GM19455 (cell line): ENCODE data around the gene SYT14.
"Not testable (repeated sequence)": the region's sequence is repeated elsewhere in the genome, so short reads cannot be mapped to it uniquely, and the experiment has no call there.

ENCODE experiments used
- ATAC-seq: cut with Tn5 transposase; IDR thresholded peaks from one replicate; pipeline ENCODE4 v1.9.1; 2021; ENCODE audit not compliant: unreplicated experiment

The SYT14 gene

DNA sequence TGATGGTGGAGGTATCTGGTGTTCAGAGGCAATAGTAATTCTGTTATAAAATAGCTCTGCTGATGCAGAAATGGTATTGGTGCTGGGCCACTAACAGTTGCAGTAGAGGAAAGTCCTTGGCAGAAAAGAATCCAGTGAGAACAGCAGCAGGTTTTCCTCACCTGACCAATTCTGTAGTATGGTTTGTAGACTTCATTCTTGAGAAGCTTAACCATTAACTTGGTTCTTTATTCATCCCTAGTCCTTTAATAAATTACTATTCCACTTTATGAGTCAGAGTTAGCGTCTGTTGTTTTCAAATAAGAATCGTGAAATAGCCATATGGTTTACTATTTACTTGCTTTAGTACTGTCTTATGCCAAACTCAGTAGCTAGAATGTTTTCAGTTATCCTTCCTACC is 166.1 kb downstream of the SYT14 start:
- no peak for ATAC-seq

DNA sequence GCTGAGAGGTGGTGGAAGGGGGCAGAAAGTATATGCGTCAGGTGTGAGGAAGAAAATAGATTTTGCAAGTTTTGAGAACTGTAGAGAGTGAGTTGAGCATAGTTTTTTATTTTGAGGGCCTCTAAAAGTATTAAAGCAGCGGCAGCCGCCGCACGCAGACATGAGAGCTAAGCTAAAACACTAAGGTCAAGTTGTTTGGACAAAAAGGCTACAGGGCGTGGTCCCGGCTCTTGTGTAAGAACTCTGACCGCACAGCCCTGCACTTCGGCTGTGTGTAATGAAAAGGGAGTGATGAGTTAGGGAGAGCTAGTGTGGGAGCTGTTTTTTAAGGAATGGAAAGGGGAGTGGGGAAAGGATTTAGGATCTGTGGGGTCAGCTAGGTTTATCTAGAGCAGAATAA is 174.9 kb downstream of the SYT14 start:
- ATAC-seq, result not testable (repeated sequence)

DNA sequence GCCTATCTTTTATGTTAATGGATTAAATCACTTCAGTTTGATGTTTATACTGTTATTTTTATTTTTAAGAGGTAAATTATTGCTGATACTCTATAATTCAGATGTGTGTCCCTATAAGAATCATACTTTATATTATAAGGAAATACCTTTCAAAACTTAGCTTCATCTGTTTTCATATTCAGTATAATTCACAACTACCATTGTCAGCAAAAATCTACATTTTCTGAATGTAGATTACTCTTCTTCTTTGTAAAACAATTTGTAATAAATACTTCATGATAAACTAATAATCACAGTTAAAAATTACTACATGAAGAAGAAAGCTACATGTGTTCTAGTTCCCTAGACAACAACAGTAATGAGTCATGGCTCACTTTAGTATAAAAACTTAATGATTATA is 179.2 kb downstream of the SYT14 start:
- ATAC-seq, result no peak

DNA sequence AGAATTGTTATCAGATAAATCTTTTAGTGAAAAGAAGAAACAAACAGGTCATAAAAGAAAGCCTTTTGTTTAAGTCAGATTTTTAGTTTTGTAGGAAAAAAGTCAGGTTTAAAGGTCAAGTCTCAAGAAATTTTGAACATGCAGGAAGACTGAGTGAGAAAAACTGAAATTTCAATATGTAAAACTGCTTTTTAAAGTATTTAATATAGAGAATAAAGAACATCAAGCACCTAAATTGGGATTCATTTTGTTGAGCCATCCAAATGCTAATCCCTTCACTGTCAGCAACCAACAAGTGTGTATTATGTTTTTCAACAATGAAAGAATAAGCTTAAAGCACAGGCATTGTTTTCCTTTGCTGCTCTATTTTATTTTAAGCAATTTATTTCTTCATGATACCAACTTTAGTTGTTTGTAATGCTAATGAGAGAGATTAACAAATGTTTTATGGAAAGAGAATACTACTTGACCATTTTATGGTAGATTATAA is 179.7 kb downstream of the SYT14 start:
- no peak for ATAC-seq

DNA sequence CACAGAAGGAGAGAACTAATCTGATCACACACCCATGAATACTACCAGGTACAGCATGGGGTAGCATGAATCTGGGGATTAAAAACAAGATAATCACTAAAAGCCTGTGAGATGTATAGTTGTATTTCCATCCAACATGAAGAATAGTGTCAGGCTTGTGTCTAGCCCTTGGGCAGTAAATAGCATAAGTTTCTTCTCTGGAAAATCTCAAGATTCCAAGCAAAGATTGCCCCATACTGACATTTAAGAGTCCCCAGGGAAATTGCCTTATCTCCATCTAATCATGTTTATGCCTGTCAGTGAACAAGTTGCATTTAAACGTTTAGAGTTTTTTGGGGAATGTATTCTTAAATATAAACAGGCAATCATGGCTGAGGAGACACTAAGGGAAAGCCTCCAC is 185.4 kb downstream of the SYT14 start:
- no peak for ATAC-seq

DNA sequence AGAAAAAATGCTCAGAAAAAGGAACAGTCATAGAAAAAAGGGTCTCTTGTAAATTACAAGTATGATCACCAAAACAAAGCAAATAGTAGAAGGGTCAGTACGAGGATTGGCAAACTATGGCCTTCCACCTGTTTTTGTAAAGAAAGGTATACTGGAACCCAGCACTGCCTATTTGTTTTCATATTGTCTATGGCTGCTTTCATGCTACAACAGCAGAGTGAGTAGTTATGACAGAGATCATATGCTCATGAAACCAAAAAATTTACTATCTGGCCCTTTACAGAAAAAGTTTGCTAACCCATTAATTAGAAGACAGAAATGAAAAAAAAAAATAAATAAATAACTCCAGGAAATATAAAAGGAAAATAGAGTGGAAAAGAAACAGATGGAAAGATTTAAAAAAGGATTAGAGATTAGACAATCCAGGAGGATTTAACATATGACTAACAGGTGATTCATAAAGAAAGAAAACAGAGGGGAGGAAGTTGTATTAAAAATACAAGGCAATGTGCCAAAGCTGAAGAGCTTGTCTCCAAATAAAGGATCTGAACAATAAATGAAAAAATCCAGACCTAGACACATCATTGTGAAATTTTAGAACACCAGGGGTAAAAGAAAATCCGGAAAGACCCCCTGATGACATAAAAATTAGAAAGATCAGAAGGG is 186.0 kb downstream of the SYT14 start:
- ATAC-seq, result no peak

DNA sequence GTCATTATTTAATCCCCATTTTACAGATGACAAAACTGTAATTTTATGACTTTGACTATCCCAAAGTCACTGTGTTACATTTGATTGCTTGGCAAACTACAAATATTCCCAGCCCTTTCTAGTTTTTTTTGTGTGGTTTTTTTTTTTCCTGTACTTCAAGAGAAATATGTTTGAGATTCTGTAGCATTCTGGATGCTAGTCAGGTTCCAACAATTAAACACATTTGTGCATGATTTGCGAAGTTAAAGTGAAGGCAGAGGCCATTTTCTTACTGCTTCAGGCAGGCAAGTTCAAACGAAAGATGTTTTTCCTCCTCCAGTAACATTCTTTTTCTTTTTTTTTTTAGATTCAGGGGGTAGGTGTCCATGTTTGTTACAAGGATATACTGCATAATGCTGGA is 186.7 kb downstream of the SYT14 start:
- no peak for ATAC-seq

DNA sequence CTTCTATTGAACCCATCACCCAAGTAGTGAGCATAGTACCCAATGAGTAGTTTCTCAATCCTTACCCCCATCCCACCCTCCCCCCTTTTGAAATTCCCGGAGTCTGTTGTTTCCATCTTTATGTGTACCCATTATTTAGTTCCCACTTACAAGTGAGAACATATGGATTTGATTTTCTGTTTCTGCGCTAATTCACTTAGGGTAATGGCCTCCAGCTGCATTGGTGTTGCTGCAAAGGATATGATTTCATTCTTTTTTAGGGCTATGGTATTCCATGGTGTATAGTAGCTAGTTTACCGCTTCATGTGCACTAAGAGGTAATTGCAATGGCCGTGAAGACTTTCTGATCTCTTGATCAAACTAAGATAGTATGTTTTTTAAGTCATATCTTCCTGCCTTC is 187.1 kb downstream of the SYT14 start:
- no peak for ATAC-seq

DNA sequence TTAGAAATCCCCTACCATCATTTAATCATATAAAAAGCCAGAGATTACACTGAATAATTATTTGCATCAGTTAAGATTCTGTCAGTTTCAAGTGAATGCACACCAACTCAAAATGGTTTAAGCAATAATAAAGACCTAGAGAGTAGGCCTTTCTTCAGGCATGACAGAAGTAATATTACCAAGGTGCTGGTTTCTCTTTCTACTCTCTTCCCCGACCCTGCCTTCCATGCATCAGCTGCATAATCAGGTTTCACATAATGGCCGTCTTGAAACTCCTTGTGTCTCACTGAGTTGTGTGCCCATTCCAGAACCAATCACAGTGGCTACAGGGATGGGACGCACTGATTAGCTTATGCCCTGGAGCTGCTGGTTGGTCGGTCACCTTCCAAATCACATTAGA is 191.1 kb downstream of the SYT14 start:
- ATAC-seq, result no peak

DNA sequence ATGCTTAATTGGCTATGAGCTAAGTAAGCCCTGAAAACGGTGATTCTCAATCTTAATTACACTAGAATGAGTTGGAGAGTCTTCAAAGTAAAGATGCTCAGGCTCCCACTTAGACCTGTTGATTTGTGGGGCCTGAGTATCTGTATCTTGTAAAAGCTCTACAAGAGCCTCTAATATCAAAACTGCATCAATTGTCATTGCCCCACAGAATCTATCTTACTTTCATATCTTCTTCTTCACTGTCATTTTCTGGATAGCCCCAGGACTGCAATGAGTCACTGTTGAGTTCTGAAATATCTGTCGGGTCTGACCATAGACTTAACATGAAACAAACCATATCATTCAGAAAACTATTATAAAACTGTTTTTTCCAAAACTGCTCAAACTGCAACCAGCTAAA is 191.7 kb downstream of the SYT14 start:
- peak; percentile 85 for ATAC-seq

DNA sequence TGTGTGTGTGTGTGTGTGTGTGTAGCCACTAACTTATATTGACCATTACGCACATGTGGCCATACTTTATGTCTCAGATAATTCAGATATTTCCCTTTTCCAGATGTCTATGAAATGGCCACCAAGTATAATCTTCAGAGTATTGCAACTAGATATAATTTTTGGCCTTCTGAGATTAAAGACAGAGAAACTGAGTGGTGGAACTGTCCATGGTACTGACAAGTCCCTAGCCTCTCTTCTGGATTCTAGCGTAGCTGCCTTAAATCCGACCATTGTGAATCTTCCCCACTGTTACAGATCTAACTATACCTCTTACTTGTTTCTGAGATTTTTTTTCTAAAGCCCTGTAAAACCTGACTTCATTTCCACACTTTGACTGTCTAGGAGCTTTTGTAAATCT is 194.6 kb downstream of the SYT14 start:
- ATAC-seq, result no peak

DNA sequence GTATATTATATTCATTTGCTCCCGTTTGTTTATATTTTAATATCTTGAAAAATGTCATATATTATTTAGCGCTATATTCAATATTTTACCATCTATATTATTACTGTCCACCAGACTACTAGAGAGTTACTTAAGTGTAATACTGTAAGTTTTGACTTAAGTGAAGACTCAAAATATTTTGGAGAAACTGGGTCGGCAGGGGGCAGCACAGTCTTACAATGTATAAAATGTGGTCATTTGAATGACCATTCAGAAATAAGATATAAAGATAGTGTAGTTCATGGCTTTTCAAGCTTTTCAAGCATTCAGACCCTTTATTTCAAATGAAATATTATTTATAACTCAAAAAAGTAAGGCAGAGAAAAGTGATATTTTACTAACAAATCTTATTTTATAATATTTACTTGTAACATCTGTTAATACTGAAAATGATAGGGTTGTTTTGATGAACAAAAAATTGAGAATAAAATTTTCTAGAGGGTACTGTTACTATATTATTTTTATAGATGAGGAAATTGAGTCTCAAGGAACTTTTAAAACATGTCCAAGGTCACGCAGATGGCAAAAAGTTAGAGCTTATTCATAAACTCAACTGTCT is 205.5 kb downstream of the SYT14 start:
- ATAC-seq, result no peak

DNA sequence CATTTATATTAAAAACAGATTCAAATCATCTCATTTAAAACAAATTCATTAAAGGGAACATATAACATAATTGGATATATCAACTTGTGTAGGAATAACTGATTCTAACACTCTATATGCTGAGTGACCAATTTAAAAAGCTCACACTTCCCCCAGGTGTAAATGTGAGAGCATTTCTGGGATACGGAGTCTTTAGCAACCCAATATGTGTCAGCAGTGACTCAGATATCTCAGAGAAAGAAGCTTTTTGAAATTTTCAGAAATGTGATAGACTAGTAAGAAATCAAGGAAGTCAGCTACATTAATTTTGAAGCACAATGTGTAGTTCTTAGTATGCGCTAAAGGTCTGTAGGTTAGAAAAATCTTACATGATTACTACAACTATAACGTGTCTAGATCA is 206.7 kb downstream of the SYT14 start:
- ATAC-seq, result no peak

DNA sequence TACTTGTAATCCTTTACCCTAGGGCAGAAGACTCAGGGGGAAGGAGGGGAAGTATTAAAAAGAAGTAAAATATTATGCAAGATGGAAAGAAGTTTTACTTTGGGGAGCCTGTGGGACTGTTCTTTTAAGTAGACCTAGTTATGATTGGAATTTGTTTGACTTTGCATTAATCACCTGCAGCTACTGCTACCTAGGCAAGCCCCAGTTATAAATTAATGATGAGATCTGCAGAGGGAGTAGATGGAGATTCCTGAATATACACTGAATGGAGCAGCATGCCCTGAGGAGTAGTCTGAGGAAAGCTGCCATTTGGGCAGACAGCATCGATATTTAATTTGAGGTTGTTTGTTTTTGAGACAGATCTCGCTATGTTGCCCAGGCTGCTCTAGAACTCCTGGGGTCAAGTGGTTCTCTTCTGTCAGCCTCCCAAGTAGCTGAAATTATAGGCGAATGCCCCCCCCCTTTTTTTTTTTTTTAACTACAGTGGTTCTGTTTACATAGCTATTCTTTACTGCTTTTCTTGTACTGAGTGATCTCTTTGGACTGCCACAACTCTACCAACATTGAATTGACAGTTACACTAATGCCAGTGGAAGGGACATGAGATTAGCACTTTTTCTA is 213.1 kb downstream of the SYT14 start:
- no peak for ATAC-seq

DNA sequence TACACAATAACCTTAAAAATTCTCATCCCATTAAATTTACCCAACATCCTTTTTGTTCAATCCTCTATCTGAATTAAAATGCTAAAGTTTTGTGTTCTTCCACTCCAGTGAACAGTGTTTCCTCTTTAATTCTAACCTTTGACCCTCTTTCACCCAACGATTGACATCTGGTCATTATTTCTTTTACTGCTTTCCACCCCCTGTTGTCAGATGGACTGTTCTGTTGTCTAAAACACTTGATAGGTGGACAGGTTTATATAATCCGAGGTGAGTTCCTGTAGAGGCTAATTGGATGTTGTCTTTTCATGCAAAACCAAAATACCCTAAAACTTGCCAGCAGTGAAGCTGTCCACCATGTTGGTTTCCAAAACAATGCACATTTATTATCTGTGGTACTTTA is 221.2 kb downstream of the SYT14 start:
- ATAC-seq, result no peak

DNA sequence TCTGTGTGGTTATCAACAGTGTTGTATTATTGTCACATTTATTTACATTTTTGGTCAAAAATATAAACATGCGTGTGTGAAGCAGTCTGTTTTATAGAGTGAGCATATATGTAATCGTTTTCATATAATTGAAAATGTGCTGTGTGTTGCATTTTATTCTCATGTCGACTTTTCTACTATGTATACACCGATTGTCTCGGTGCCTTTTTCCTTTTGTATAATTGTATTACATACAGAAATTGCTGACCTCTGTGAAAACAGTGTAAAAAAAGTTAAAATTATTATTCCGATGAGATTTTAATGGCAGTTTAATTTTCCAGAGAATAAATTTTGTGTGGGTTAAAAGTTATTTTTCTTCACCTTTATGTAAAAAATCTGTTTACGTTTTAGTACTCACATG is 232.2 kb downstream of the SYT14 start:
- no peak for ATAC-seq

DNA sequence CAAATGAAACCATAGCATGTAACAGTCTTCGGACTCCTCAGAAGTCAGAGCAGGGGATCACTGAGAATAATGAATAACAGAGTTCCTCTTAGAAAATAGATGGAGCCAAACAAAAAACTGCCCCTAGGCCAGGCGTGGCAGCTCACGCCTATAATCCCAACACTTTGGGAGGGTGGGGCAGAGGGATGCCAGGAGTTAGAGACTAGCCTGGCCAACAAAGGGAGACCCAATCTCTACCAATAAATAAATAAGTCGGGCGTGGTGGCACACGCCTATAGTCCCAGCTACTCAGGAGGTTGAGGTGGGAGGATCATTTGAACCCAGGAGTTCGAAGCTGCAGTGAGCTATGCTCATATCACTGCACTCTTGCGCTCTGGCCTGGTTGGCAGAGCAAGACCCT is 236.1 kb downstream of the SYT14 start:
- ATAC-seq, result no peak

DNA sequence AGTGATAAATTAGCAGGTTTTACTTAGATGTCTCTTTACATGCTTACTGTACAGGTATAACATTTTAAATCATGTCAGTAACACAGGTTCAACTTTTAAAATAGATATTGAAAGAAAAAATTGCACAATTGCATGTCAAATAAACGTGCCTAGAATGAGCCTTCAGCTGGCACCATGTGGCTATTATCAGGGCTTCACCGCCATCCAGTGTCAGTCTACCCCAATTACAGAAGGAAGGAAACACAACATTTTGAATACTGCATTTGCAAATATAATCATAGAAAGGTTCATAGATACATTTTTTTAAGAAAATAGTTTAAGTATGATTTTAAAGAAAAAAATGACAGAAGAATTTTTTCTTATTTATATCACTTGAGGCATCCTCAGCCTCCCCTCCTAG is 247.0 kb downstream of the SYT14 start:
- ATAC-seq, result no peak

DNA sequence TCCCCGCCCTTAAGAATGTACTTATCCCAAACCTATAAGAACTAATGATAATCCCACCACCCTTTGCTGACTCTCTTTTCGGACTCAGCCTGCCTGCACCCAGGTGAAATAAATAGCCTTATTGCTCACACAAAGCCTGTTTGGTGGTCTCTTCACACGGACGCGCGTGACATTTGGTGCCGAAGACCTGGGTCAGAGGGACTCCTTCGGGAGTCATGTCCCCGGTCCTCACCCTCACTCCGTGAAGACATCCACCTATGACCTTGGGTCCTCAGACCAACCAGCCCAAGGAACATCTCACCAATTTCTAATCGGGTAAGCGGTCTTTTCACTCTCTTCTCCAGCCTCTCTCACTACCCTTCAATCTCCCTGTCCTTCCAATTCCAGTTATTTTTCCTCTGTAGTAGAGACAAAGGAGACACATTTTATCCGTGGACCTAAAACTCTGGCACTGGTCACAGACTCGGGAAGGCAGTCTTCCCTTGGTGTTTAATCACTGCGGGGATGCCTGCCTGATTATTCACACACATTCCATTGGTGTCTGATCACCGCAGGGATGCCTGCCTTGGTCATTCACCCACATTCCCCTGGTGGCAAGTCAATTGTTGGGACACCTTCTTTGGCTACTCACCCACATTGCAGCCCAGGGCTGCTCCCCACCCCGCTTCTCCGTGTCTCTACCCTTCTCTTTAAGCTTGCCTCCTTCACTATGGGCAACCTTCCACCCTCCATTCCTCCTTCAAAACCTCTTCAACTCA is 250.0 kb downstream of the SYT14 start:
- ATAC-seq, result not testable (repeated sequence)

DNA sequence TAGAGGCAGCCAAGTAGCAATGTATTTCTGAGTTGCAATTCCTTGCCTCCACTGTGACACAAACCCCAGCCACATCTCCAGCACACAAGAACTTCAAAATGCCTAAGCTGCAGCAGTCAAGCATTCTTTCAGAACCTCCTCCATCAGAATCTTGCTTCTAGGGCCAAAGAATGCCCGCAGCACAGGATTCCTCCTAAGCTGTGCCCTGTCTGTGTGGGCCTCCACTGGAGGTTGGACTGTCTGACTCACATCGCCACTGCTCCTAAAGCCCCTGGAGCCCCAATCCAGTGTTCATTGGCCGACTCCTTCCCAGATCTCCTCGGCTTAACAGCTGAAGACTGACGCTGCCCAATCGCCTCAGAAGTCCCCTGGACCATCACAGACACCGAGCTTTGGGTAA is 251.4 kb downstream of the SYT14 start:
- ATAC-seq, result no peak

DNA sequence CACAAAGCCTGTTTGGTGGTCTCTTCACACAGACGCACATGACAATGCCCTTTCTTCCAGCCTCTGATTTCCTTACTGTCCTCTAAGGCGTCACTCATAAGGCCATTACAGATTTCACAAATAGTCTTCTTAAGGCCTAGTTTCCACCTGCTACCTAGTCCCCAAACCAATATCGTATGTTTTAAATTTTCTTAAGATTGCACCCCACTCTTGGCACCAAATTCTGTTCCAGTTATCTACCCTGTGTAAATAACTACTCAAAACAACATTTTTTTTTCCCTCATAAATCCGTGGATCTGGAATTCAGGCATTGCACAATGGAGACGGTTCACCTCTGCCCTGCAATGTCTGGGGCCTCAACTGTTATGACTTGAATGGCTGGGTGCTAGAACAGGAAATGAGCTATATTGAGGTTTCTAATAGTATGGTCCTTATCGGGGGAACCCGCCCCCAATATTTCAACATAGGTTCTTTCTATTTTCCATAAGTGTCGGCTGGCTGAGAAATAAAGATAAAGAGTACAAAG is 257.7 kb downstream of the SYT14 start:
- no peak for ATAC-seq

DNA sequence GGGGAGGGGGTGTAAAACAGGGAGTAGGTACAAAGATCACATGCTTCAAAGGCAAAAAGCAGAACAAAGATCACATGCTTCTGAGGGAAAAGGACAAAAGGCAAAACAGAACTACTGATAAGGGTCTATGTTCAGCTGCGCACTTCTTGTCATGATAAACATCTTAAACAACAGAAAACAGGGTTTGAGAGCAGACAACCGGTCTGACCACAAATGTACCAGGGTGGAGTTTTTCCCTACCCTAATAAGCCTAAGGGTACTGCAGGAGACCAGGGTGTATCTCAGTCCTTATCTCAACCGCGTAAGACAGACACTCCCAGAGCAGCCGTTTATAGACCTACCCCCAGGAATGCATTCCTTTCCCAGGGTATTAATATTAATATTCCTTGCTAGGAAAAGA is 258.2 kb downstream of the SYT14 start:
- ATAC-seq, result not testable (repeated sequence)
